K562 (cell line): ENCODE measurements around the gene TMC8. TPM values are rescaled to one million over a fixed set of nuclear protein-coding genes. Genes with fewer than 3 reads are reported as not detected.

ENCODE experiments used
- ATAC-seq: fragments of 200-7000 bp; cut with Tn5 transposase; 3 replicates; pipeline ENCODE4 v1.9.1; 2020; ENCODE audit warnings: moderate library complexity
- BruUV-seq: library from RNA; stranded (reverse); fragments of 400-500 nt; replicated peaks from 2 replicates; lab custom pipeline; 2021; lab: Mats Ljungman, UMichigan
- CTCF ChIA-PET: fragments of 300-600 bp; formaldehyde crosslinking; extraction: SDS; loops from one replicate; lab custom pipeline; 2021; ENCODE audit warnings: low intra/inter-chr PET ratio; lab: Yijun Ruan, JAX
- POLR2A ChIA-PET: fragments of 300-600, 350-650 bp; sonication (Branson Sonifier 250); formaldehyde crosslinking; extraction: SDS; loops from one replicate; lab custom pipeline; 2021; ENCODE audit warnings: antibody characterized with exemption, inconsistent platforms; lab: Yijun Ruan, JAX
- DNase-seq, 4 experiments: peaks; one replicate each; pipeline versions ENCODE4 v3.0.0 to v3.0.0-alpha.2; 2011 to 2018; ENCODE audit warnings: low spot score in 3 of 4, mixed read lengths in 3 of 4; ENCODE audit errors: extremely low read depth in 1 of 4
- FAIRE-seq: peaks from 2 replicates; lab custom pipeline; 2011; peaks lifted over from hg19 to GRCh38; lab: Jason Lieb, UNC
- H2AFZ ChIP-seq: 2 replicates; pipeline ENCODE4 v1.6.0; 2011; ENCODE audit warnings: low read depth, low read length, control low read depth, inconsistent platforms
- H3K27ac ChIP-seq: fragments of 200-600 bp; 3 replicates; pipeline ENCODE4 v1.8.0; 2011; ENCODE audit warnings: low read depth, mild to moderate bottlenecking, control low read depth, inconsistent platforms, low read length, moderate library complexity, mixed read lengths; ENCODE audit errors: extremely low read depth
- H3K27me3 ChIP-seq, 2 experiments: fragments of 300-600 bp in 1 of 2; 2 replicates in 1 of 2; 3 replicates in 1 of 2; pipeline versions ENCODE4 v1.6.0 to v1.8.0; 2011; ENCODE audit warnings: inconsistent platforms in 2 of 2, low read length in 2 of 2, mild to moderate bottlenecking in 1 of 2, mixed read lengths in 1 of 2, moderate library complexity in 1 of 2; ENCODE audit not compliant: control insufficient read depth in 2 of 2, insufficient read depth in 2 of 2
- H3K36me3 ChIP-seq: fragments of 300-600 bp; 3 replicates; pipeline ENCODE4 v1.8.0; 2011; ENCODE audit warnings: mild to moderate bottlenecking, low read length, inconsistent platforms; ENCODE audit not compliant: control insufficient read depth, insufficient read depth
- H3K4me1 ChIP-seq, 2 experiments: fragments of 200-600 bp in 1 of 2; replicated peaks in 1 of 2; 2 replicates in 1 of 2; 3 replicates in 1 of 2; pipeline versions ENCODE4 v1.5.1 to v1.8.0; 2011; ENCODE audit warnings: inconsistent platforms in 2 of 2, low read length in 2 of 2, mild to moderate bottlenecking in 1 of 2, mixed read lengths in 1 of 2, moderate library complexity in 1 of 2; ENCODE audit not compliant: control insufficient read depth in 2 of 2, insufficient read depth in 2 of 2
- H3K4me2 ChIP-seq: 2 replicates; pipeline ENCODE4 v1.6.1; 2011; ENCODE audit warnings: low read length, control low read depth, inconsistent platforms, mixed read lengths; ENCODE audit not compliant: insufficient read depth
- H3K4me3 ChIP-seq: fragments of 200-600 bp; sonication (generic), shearing (Covaris generic); 2 replicates; pipeline ENCODE4 v1.5.1; 2016; ENCODE audit warnings: control low read depth, inconsistent platforms
- H3K79me2 ChIP-seq: fragments of 200-600 bp; 3 replicates; pipeline ENCODE4 v1.8.0; 2011; ENCODE audit warnings: low read length, inconsistent platforms; ENCODE audit not compliant: control insufficient read depth, insufficient read depth
- H3K9ac ChIP-seq, 2 experiments: 2 replicates each; pipeline versions ENCODE4 v1.6.0 to v1.6.1; 2011; ENCODE audit warnings: low read depth in 2 of 2, low read length in 2 of 2, control low read depth in 1 of 2, inconsistent platforms in 1 of 2, mild to moderate bottlenecking in 1 of 2, mixed read lengths in 1 of 2; ENCODE audit not compliant: insufficient read depth in 1 of 2
- H3K9me1 ChIP-seq: one replicate; pipeline ENCODE4 v1.6.0; 2011; ENCODE audit warnings: inconsistent platforms, mild to moderate bottlenecking, low read length, moderate library complexity; ENCODE audit not compliant: control insufficient read depth, insufficient read depth
- H3K9me3 ChIP-seq: replicated peaks from 2 replicates; pipeline ENCODE4 v1.5.1; 2011; ENCODE audit warnings: low read depth, low read length, inconsistent platforms; ENCODE audit not compliant: control insufficient read depth, insufficient read depth
- H4K20me1 ChIP-seq: replicated peaks from 2 replicates; pipeline ENCODE4 v1.6.1; 2011; ENCODE audit warnings: low read length, inconsistent platforms, mixed read lengths; ENCODE audit not compliant: control insufficient read depth, insufficient read depth
- CBX1 ChIP-seq: sonication (generic); IDR thresholded peaks from 2 replicates; pipeline ENCODE4 v1.6.1; 2016; ENCODE audit warnings: antibody characterized with exemption, low read depth, mild to moderate bottlenecking
- CBX3 ChIP-seq, 2 experiments: IDR thresholded peaks; 1 replicate in 1 of 2; 2 replicates in 1 of 2; pipeline ENCODE4 v1.6.1; 2012; ENCODE audit warnings: inconsistent platforms in 2 of 2, low read length in 2 of 2, borderline replicate concordance in 1 of 2, control low read depth in 1 of 2
- NR2C1 ChIP-seq, 2 experiments: fragments of 450-650 bp; IDR thresholded peaks; 2 replicates each; pipeline ENCODE4 v1.6.1; 2017; ENCODE audit warnings: mild to moderate bottlenecking in 2 of 2, antibody characterized with exemption in 1 of 2, inconsistent platforms in 1 of 2, missing compliant biosample characterization in 1 of 2, missing genetic modification characterization in 1 of 2
- POLR2AphosphoS2 ChIP-seq: IDR thresholded peaks from 2 replicates; pipeline ENCODE4 v1.6.1; 2012; ENCODE audit warnings: low read length, improper control_type of control experiment
- POLR3G ChIP-seq: IDR thresholded peaks from 2 replicates; pipeline ENCODE4 v1.6.1; 2011; ENCODE audit not compliant: insufficient read length, insufficient replicate concordance; ENCODE audit errors: extremely low read depth
- REST ChIP-seq, 2 experiments: fragments of 450-650 bp; formaldehyde crosslinking in 1 of 2; IDR thresholded peaks; 2 replicates each; pipeline versions ENCODE4 v1.4.0 to v1.6.1; 2014 to 2020; ENCODE audit warnings: mild to moderate bottlenecking in 2 of 2, borderline replicate concordance in 1 of 2, low read depth in 1 of 2
- USF1 ChIP-seq: sonication (generic); formaldehyde crosslinking; IDR thresholded peaks from 2 replicates; pipeline ENCODE4 v1.9.0; 2022; ENCODE audit warnings: mild to moderate bottlenecking, missing genetic modification reagents
- ZNF668 ChIP-seq: fragments of 250-450 bp; sonication (Bioruptor Pico); IDR thresholded peaks from 2 replicates; pipeline ENCODE4 v1.8.0; 2022; ENCODE audit warnings: mild to moderate bottlenecking, inconsistent platforms
- WGBS: fragments of 100-300 bp; shearing (Covaris generic); methylation state at CpG from one replicate; pipeline ENCODE4 v1.1.6; 2016; ENCODE audit warnings: low coverage, mixed read lengths; ENCODE audit not compliant: insufficient coverage; ENCODE audit errors: missing lambda C conversion rate; 5-methylcytosine and 5-hydroxymethylcytosine counted together
- in situ Hi-C: fragments of 300-500 bp; cut with MboI; formaldehyde crosslinking; loops from 4 replicates; pipeline ENCODE4 v1.15.0; 2018; ENCODE audit warnings: inconsistent platforms, mixed read lengths
- intact Hi-C: fragments of 100-400 bp; cut with micrococcal nuclease; formaldehyde crosslinking; loops from 2 replicates; pipeline ENCODE4 v1.14.2; 2022
- polyA plus RNA-seq, 8 experiments: library from polyadenylated mRNA; depleted of rRNA in 4 of 8; stranded (reverse) in 5 of 8; unstranded in 3 of 8; fragments of >200 nt; fragmentation: Nextera tagmentation in 2 of 8; fragmentation: Illumina TruSeq in 1 of 8; extraction: Ambion mirVana in 2 of 8; extraction: Trizol in 1 of 8; gene quantifications; 2 replicates each; pipeline versions ENCODE4 v1.2.1 to v1.2.3, GENCODE V29; 2011 to 2014; ENCODE audit warnings: inconsistent platforms in 1 of 8, missing spikeins in 1 of 8
- total RNA-seq, 7 experiments: library from RNA; depleted of rRNA in 6 of 7; stranded (reverse); fragments of >200 nt in 6 of 7; fragmentation: Illumina TruSeq in 2 of 7; extraction: Trizol in 2 of 7; gene quantifications; 2 replicates each; pipeline versions ENCODE4 v1.2.1 to v1.2.3, GENCODE V29; 2011 to 2021; ENCODE audit warnings: low replicate concordance in 1 of 7
- TF ChIP-seq, protein P1 (sequence below): conservative IDR thresholded peaks from 2 replicates; pipeline ENCODE4 v1.6.1; 2011; ENCODE audit warnings: low read depth, mild to moderate bottlenecking, low read length; ENCODE audit not compliant: control insufficient read depth

Gene TMC8
- total and polyA plus RNA-seq, 9 of the 15 experiments (the other 6 are each of a cell fraction or from before 2014, with no cell fraction given), result 0.13 to 10.9 (median 2.8) TPM

DNA sequence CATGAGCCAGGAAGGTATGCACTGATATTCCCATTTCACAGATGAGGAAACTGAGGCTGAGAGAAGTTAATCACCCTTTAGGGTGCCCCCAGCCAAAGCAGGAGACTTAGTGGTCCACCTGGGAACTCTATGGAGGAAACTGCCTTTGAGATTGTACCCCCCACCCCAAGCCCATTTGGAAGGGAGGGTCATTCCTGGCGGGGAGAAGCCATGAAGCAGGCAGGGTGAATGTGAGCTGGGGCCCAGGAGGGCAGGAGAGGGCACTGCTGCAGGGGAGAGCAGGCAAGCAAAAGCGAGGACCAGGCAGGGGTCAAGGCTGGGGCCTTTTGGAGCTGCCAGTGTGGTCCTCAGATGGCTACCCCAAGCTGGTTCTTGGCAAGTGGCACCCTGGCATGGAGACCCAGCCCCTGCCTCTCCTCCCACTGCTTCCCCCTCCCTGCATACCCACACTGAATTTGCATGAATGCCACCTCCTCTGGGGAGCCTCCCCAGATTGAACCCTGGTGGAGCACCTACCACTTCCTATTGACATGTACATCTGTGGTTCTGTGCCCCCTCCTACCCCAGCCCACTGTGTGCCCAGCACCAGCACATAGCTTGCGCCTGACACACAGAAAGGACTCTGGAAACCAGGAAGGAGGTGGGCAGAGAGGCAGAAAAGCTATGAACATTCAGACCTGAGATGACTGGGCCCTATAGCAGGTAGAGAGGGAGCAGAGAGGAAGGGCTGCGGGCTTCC, 1.1 kb upstream of the TMC8 start:
- peaks cover 38 to 92% of the 10 kb centered on the region in 2 experiments for H3K4me1 ChIP-seq
- no peak for DNase-seq
- TSS peak; percentile 92 for BruUV-seq
- H3K9me1 ChIP-seq, result no peaks in the 10 kb centered on the region
- peaks cover 59% of the 10 kb centered on the region for H3K79me2 ChIP-seq
- in situ Hi-C loops (no loop called here), intact Hi-C loops (loop anchor here (5.0 kb wide), 1 partner anchor 38 kb away; the partner anchor contains the start of gene SYNGR2)
- no peak for ATAC-seq
- H3K27me3 ChIP-seq, result no peaks in the 10 kb centered on the region
- H3K9me3 ChIP-seq, result no peaks in the 10 kb centered on the region
- peak overlapping the region; percentile 81 for H3K4me2 ChIP-seq
- CTCF ChIA-PET, result no interaction called here
- H2AFZ ChIP-seq, result no peak overlapping the region; the same call in 1 of the 2 replicates
- peak overlapping the region; percentile 81 for H3K27ac ChIP-seq
- peaks cover 26% of the 10 kb centered on the region; the same call in 2 of the 3 replicates for H3K36me3 ChIP-seq
- POLR2A ChIA-PET, result interaction anchor here (0.6 to 1.8 kb wide), 6 partner anchors 9 to 57 kb away, joined by 3 to 5 read pairs (median 4); no protein-coding TSS in a partner anchor
- H3K9ac ChIP-seq, result peak overlapping the region; percentile 56 to 90
- WGBS, result 33% methylated on average over 3 of the region's 4 CpGs
- H3K4me3 ChIP-seq, result peak overlapping the region; percentile 98; the same call in 1 of the 2 replicates
- no peaks in the 10 kb centered on the region for H4K20me1 ChIP-seq
- no peak for FAIRE-seq
- peak; percentile 11; the same call in 1 of the 2 replicates for TF ChIP-seq CBX1
- TF ChIP-seq POLR3G, result no peak
- TF ChIP-seq, protein P1, sequence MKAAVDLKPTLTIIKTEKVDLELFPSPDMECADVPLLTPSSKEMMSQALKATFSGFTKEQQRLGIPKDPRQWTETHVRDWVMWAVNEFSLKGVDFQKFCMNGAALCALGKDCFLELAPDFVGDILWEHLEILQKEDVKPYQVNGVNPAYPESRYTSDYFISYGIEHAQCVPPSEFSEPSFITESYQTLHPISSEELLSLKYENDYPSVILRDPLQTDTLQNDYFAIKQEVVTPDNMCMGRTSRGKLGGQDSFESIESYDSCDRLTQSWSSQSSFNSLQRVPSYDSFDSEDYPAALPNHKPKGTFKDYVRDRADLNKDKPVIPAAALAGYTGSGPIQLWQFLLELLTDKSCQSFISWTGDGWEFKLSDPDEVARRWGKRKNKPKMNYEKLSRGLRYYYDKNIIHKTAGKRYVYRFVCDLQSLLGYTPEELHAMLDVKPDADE, result no peak
- TF ChIP-seq REST (IDR thresholded peaks at IDR 0.05; ENCODE audit: borderline replicate concordance), result no peak
- TF ChIP-seq REST (CRISPR knock-in tag; IDR thresholded peaks at IDR 0.05; ENCODE audit: low read depth), result 0 out of 2 replicates have a peak, but pooled peaks have one; percentile 11
- no peak for TF ChIP-seq POLR2AphosphoS2
- TF ChIP-seq USF1, result peak; percentile 33; the same call in 1 of the 2 replicates
- TF ChIP-seq CBX3 (IDR thresholded peaks at IDR 0.05; ENCODE audit: borderline replicate concordance in 1 of 2, low read length in 2 of 2), result peak in 1 of 2 experiments; percentile 3; a peak in 1 of 3 replicates
- 0 out of 2 replicates have a peak, but pooled peaks have one; percentile 24 for TF ChIP-seq ZNF668
- 0 out of 2 replicates have a peak, but pooled peaks have one; percentile 3 for TF ChIP-seq NR2C1 (IDR thresholded peaks at IDR 0.05)
- 0 out of 2 replicates have a peak, but pooled peaks have one; percentile 5 for TF ChIP-seq NR2C1 (tag; IDR thresholded peaks at IDR 0.05)
